ENCODE data around the gene DENND1C. TPM values are rescaled to one million over a fixed set of nuclear protein-coding genes. Genes with fewer than 3 reads are reported as not detected.

The DENND1C gene
- total and polyA plus RNA-seq, 2 of the 8 experiments (the other 6 are each of a cell fraction or from before 2014, with no cell fraction given), result 3.6 to 4.0 TPM

GRCh38 chr19:6516659-6517291 is 35.2 kb upstream of the DENND1C start:
- CTCF ChIA-PET (ENCODE audit: partially characterized antibody), result interaction anchor here (0.5 to 2.6 kb wide), 22 partner anchors 12 to 1220 kb away, joined by 3 to 12 read pairs (median 4); partner anchors contain the start of genes DENND1C and GPR108
- peak overlapping the region; percentile 87; the same call in 1 of the 2 replicates for H3K18ac ChIP-seq (ENCODE audit: extremely low read depth, low read length)
- POLR2A ChIA-PET (ENCODE audit: partially characterized antibody), result interaction anchor here (0.6 to 2.7 kb wide), 8 partner anchors 12 to 347 kb away, joined by 3 to 20 read pairs (median 4); partner anchors contain the start of gene TNFSF9
- peaks cover 0 to 3% of the 10 kb centered on the region in 2 experiments for H4K20me1 ChIP-seq (replicated peaks in 1 of 2; ENCODE audit: control insufficient read depth in 1 of 2, insufficient read depth in 2 of 2, low read length in 2 of 2)
- H3K56ac ChIP-seq (replicated peaks; ENCODE audit: insufficient read length, low read depth, low read length), result peak overlapping the region; percentile 54
- peak overlapping the region in 2 of 4 experiments; percentile 25 to 33; a peak in 4 of 7 replicates for H3K9ac ChIP-seq (replicated peaks in 1 of 4; ENCODE audit: extremely low read depth in 1 of 4, low read depth in 3 of 4, low read length in 3 of 4)
- peak overlapping the region; percentile 46; the same call in 1 of the 2 replicates for H2BK12ac ChIP-seq (ENCODE audit: low read depth, low read length)
- peaks cover 12% of the 10 kb centered on the region; the same call in 1 of the 2 replicates for H3K23me2 ChIP-seq (ENCODE audit: low read depth, low read length)
- no peaks in the 10 kb centered on the region for H3K79me1 ChIP-seq (ENCODE audit: low read depth, low read length)
- H2AK5ac ChIP-seq (ENCODE audit: low read depth, low read length), result peak overlapping the region; percentile 91; the same call in 1 of the 2 replicates
- H3K27me3 ChIP-seq (replicated peaks in 1 of 4; ENCODE audit: control insufficient read depth in 3 of 4, extremely low read depth in 1 of 4, insufficient read depth in 3 of 4, low read length in 3 of 4), result peaks cover 0 to 2% (median 0%) of the 10 kb centered on the region in 4 experiments; a peak in 1 of 7 replicates
- peak overlapping the region; percentile 76; the same call in 1 of the 2 replicates for H4K8ac ChIP-seq (ENCODE audit: extremely low read depth, insufficient read depth, low read length)
- no peak overlapping the region for H4K91ac ChIP-seq (replicated peaks; ENCODE audit: insufficient read length, low read length)
- H3K9me3 ChIP-seq (ENCODE audit: insufficient read depth in 2 of 2, low read depth in 1 of 2, low read length in 1 of 2), result no peaks in the 10 kb centered on the region
- DNase-seq (ENCODE audit: low read depth in 1 of 2, low spot score in 2 of 2), result peak in 1 of 2 experiments; percentile 98
- peak overlapping the region; percentile 97 for H2AFZ ChIP-seq (ENCODE audit: low read length)
- no peaks in the 10 kb centered on the region for H3K36me3 ChIP-seq (ENCODE audit: control insufficient read depth in 2 of 4, insufficient read depth in 4 of 4, low read length in 3 of 4)
- H3K23ac ChIP-seq (ENCODE audit: insufficient read length), result no peak overlapping the region
- FAIRE-seq, result no peak
- WGBS, 2 experiments (ENCODE audit: extremely low coverage in 1 of 2, insufficient coverage in 1 of 2, insufficient read length in 1 of 2, insufficient replicate concordance in 2 of 2, low coverage in 1 of 2, low lambda C conversion rate in 2 of 2, missing lambda C conversion rate in 1 of 2), result 3% methylated on average over 32 of the region's 38 CpGs; no CpG with 5 or more reads in 1 of the 2 experiments
- H3K4ac ChIP-seq (replicated peaks; ENCODE audit: insufficient read length, low read depth, low read length), result no peak overlapping the region
- H3K4me3 ChIP-seq (ENCODE audit: extremely low read depth in 1 of 4, insufficient read depth in 2 of 4, low read depth in 3 of 4, low read length in 4 of 4), result peak overlapping the region; percentile 38 to 70 (median 67)
- H2BK120ac ChIP-seq (replicated peaks; ENCODE audit: low read depth, low read length), result no peak overlapping the region
- peak overlapping the region; percentile 68; the same call in 1 of the 2 replicates for H2BK5ac ChIP-seq (ENCODE audit: low read depth, low read length)
- H4K5ac ChIP-seq (ENCODE audit: insufficient read length, low read depth, low read length), result no peak overlapping the region
- H3K27ac ChIP-seq (ENCODE audit: low read depth, low read length), result no peak overlapping the region
- 0 out of 2 replicates have a peak overlapping the region, but pooled peaks have one; percentile 100 for H2BK15ac ChIP-seq (ENCODE audit: low read length)
- no peak overlapping the region; the same call in 1 of the 2 replicates for H2BK20ac ChIP-seq (ENCODE audit: low read length)
- H3K14ac ChIP-seq (ENCODE audit: insufficient read length), result no peak overlapping the region
- H3K4me1 ChIP-seq (replicated peaks in 1 of 4; ENCODE audit: control insufficient read depth in 3 of 4, insufficient read depth in 4 of 4, low read length in 3 of 4), result peaks cover 0 to 4% (median 1%) of the 10 kb centered on the region in 4 experiments; a peak in 2 of 7 replicates
- H3K79me2 ChIP-seq (ENCODE audit: control insufficient read depth in 1 of 2, insufficient read depth in 2 of 2, low read length in 2 of 2), result no peaks in the 10 kb centered on the region
- H3K4me2 ChIP-seq (ENCODE audit: insufficient read depth in 1 of 2, low read depth in 2 of 2, low read length in 2 of 2), result peak overlapping the region; percentile 62 to 98
- TF ChIP-seq EGR1 (IDR thresholded peaks at IDR 0.05; ENCODE audit: borderline replicate concordance, low read depth, low read length), result no peak
- no peak for TF ChIP-seq JUND (IDR thresholded peaks at IDR 0.05; ENCODE audit: low read length)
- TF ChIP-seq TEAD4 (IDR thresholded peaks at IDR 0.05; ENCODE audit: low read depth, low read length), result no peak
- TF ChIP-seq RXRA (IDR thresholded peaks at IDR 0.05; ENCODE audit: insufficient read depth, low read depth, low read length), result no peak
- 0 out of 2 replicates have a peak, but pooled peaks have one; percentile 12 for TF ChIP-seq ATF3 (IDR thresholded peaks at IDR 0.05; ENCODE audit: insufficient read depth, low read depth, low read length)
- TF ChIP-seq HDAC6 (IDR thresholded peaks at IDR 0.05; ENCODE audit: low read depth, low read length), result no peak
- TF ChIP-seq E2F6 (IDR thresholded peaks at IDR 0.05), result peak; percentile 90
- TF ChIP-seq POU5F1 (IDR thresholded peaks at IDR 0.05; ENCODE audit: low read depth, low read length), result no peak
- no peak for TF ChIP-seq SIX5 (IDR thresholded peaks at IDR 0.05; ENCODE audit: low read depth, low read length)
- no peak for TF ChIP-seq SUZ12 (IDR thresholded peaks at IDR 0.05; ENCODE audit: low read length)
